BE2C (cell line): ENCODE data around the gene BRICD5.

Experiments used
- DNase-seq: peaks from one replicate; pipeline ENCODE4 v3.0.0-alpha.2; 2020
- H3K27me3 ChIP-seq: fragments of 250-450 bp; sonication (Bioruptor Pico); 2 replicates; pipeline ENCODE4 v1.5.1; 2020; ENCODE audit warnings: mild to moderate bottlenecking
- H3K36me3 ChIP-seq: fragments of 250-450 bp; sonication (Bioruptor Pico); 2 replicates; pipeline ENCODE4 v1.5.1; 2020; ENCODE audit warnings: mild to moderate bottlenecking
- H3K4me1 ChIP-seq: fragments of 250-450 bp; sonication (Bioruptor Pico); 2 replicates; pipeline ENCODE4 v1.5.1; 2020
- H3K4me3 ChIP-seq: 2 replicates; pipeline ENCODE4 v1.5.1; 2011; ENCODE audit warnings: low read depth, low read length
- H3K9me3 ChIP-seq: fragments of 250-450 bp; sonication (Bioruptor Pico); 2 replicates; pipeline ENCODE4 v1.5.1; 2020
- TF ChIP-seq, protein P1 (sequence below): IDR thresholded peaks from 2 replicates; pipeline ENCODE4 v1.5.1; 2012; ENCODE audit warnings: mild to moderate bottlenecking, low read depth, low read length

The BRICD5 gene

DNA sequence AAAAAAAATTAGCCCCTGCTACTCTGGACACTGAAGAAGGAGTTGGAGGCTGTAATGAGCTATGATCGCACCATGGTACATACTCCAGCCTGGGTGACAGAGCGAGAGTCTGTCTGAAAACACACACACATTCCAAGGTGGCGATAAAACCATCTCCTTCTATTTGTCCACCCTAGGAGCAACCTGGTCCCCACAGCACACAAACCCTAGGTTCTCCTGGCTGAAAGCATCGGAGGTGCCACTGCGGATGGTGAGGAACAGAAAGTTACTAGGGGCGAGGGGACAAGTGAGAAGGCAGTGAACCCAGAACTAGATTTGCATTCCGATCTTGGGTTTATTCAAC lies 42.1 kb upstream of the BRICD5 start:
- Histone ChIP-seq H3K4me3 (no peak overlapping the region), H3K9me3 (no peaks in the 10 kb centered on the region), H3K36me3 (peaks cover 65% of the 10 kb centered on the region), H3K27me3 (no peaks in the 10 kb centered on the region), H3K4me1 (peaks cover 3% of the 10 kb centered on the region; the same call in 1 of the 2 replicates)
- DNase-seq: no peak
- TF ChIP-seq, protein P1, sequence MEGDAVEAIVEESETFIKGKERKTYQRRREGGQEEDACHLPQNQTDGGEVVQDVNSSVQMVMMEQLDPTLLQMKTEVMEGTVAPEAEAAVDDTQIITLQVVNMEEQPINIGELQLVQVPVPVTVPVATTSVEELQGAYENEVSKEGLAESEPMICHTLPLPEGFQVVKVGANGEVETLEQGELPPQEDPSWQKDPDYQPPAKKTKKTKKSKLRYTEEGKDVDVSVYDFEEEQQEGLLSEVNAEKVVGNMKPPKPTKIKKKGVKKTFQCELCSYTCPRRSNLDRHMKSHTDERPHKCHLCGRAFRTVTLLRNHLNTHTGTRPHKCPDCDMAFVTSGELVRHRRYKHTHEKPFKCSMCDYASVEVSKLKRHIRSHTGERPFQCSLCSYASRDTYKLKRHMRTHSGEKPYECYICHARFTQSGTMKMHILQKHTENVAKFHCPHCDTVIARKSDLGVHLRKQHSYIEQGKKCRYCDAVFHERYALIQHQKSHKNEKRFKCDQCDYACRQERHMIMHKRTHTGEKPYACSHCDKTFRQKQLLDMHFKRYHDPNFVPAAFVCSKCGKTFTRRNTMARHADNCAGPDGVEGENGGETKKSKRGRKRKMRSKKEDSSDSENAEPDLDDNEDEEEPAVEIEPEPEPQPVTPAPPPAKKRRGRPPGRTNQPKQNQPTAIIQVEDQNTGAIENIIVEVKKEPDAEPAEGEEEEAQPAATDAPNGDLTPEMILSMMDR: no peak

DNA sequence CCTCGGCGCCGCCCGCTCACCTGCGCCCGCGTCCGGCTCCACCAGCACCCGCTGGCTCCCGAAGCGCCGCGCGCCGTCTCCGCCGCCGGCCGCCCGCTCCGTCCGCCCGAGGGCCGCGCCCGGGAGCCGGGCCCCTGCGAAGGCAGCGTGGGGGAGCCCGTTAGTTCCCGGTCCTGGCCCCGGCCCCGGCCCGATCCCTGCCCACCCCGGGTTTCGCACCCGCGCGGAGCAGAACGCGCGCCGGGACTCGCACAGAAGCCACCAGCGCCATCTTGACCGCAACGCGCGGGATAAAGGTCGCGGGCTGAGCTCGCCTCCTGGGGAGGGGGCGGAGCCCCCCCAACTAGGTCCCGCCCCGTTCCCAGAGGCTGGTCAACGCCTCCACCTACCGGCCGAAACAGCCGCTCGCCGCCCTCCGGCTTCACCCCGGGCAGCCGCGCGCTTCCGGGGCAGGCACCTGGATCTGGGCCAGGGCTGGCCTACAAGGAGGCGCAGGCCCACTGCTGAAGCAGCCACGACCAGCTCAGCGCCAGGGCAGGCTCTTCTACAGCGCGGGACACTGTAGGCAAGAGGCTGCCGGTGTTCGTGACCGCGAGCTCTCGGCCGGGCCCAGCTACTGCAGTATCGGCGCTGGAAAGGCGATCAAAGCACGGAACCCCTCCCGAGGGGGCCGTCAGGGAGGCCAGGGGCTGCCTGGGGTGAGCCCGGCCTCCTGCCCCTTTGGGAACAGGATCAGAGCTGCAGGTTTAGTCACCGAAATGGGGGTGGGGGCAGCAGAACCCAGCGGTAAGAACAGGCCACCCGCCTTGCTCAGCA lies 40.8 kb upstream of the BRICD5 start, which contains the start of gene ECI1:
TSS of gene ECI1 (minus strand) at position 292 of the 816 bp plus-strand sequence. CDS start at position 271, 21 bp downstream.
- TF ChIP-seq, protein P1: peak; percentile 60
- H3K9me3 ChIP-seq: no peaks in the 10 kb centered on the region
- DNase-seq: peak; percentile 99
- peaks cover 3% of the 10 kb centered on the region; the same call in 1 of the 2 replicates for H3K4me1 ChIP-seq
- peak within 1 kb of the TSS; percentile 72 for H3K4me3 ChIP-seq
- H3K36me3 ChIP-seq: peaks cover 62% of the 10 kb centered on the region
- H3K27me3 ChIP-seq: no peaks in the 10 kb centered on the region

DNA sequence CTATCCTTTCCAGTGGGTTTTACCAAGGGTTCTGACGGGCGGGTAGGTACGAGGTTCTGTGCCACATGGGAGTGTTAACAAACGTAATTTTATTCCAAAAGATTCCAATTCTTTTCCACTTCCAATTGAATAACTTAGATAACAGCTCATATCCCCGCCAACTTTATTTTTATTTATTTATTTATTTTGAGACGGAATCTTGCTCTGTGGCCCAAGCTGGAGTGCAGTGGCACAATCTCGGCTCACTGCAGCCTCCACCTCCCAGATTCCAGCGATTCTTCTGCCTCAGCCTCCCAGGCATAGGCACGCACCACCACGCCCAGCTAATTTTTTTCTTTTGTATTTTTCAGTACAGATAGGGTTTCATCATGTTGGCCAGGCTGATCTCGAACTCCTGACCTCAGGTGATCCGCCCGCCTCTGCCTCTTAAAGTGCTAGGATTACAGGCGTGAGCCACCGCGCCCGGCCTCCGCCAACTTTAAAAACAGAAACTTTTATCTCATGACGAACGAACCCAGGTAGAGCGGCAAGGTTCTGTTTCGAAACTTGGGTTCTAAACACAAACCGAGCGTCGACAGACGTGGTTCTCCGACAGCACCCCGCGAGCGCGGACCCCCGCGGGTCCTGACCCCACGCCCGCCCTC lies 40.1 kb upstream of the BRICD5 start:
- H3K27me3 ChIP-seq: no peaks in the 10 kb centered on the region
- H3K4me1 ChIP-seq: peaks cover 3% of the 10 kb centered on the region; the same call in 1 of the 2 replicates
- DNase-seq: no peak
- TF ChIP-seq, protein P1: no peak
- peaks cover 62% of the 10 kb centered on the region for H3K36me3 ChIP-seq
- peak overlapping the region; percentile 72 for H3K4me3 ChIP-seq
- no peaks in the 10 kb centered on the region for H3K9me3 ChIP-seq

GRCh38 chr16:2246301-2246885 lies 35.7 kb upstream of the BRICD5 start:
- Histone ChIP-seq H3K36me3 (peaks cover 62% of the 10 kb centered on the region), H3K9me3 (no peaks in the 10 kb centered on the region), H3K4me1 (no peaks in the 10 kb centered on the region), H3K27me3 (no peaks in the 10 kb centered on the region), H3K4me3 (no peak overlapping the region)
- TF ChIP-seq, protein P1: no peak
- DNase-seq: no peak

- no peaks in the 10 kb centered on the region for H3K27me3 ChIP-seq
- peaks cover 62% of the 10 kb centered on the region for H3K36me3 ChIP-seq
- H3K4me1 ChIP-seq: no peaks in the 10 kb centered on the region
- DNase-seq: no peak
- H3K4me3 ChIP-seq: no peak overlapping the region
- no peaks in the 10 kb centered on the region for H3K9me3 ChIP-seq
- TF ChIP-seq, protein P1: no peak
These were observed 34.5 kb upstream of the BRICD5 start for GRCh38 chr16:2244926-2245795.
